ENCODE data around the gene LMO1.

The LMO1 gene

GRCh38 chr11:8207080-8208000, 56.3 kb downstream of the LMO1 start:
- Histone ChIP-seq H3K9me3 (ENCODE audit: insufficient read depth, low read depth, low read length) (no peaks in the 10 kb centered on the region), H2BK5ac (ENCODE audit: low read depth, low read length, poor library complexity) (no peak overlapping the region), H2AK5ac (ENCODE audit: low read length) (no peak overlapping the region), H3K23ac (ENCODE audit: low read length) (no peak overlapping the region), H3K27me3 (ENCODE audit: insufficient read depth, low read length) (no peaks in the 10 kb centered on the region), H2BK12ac (ENCODE audit: low read length) (no peak overlapping the region), H3K4ac (ENCODE audit: low read depth, low read length) (no peak overlapping the region), H2BK120ac (ENCODE audit: insufficient read depth, low read length, poor library complexity) (no peak overlapping the region), H3K4me1 (ENCODE audit: control insufficient read depth in 1 of 2, insufficient read depth in 2 of 2, low read length in 2 of 2) (peaks cover 3 to 5% of the 10 kb centered on the region in 2 experiments), H3K79me2 (ENCODE audit: control insufficient read depth, insufficient read depth, low read length, poor library complexity) (no peaks in the 10 kb centered on the region), H4K12ac (ENCODE audit: low read depth, low read length) (no peak overlapping the region), H3K27ac (ENCODE audit: low read depth, low read length) (no peak overlapping the region), H4K8ac (ENCODE audit: low read depth, low read length) (no peak overlapping the region), H3K18ac (ENCODE audit: low read length) (no peak overlapping the region), H3K4me2 (ENCODE audit: low read length) (no peak overlapping the region), H3K36me3 (ENCODE audit: control insufficient read depth in 1 of 2, insufficient read depth in 2 of 2, low read length in 2 of 2) (no peaks in the 10 kb centered on the region), H3K14ac (ENCODE audit: low read length) (no peak overlapping the region), H4K91ac (ENCODE audit: low read depth, low read length) (no peak overlapping the region), H2AFZ (ENCODE audit: insufficient read depth, low read length, poor library complexity) (no peak overlapping the region), H3K4me3 (ENCODE audit: low read depth, low read length) (no peak overlapping the region), H3K79me1 (ENCODE audit: low read length) (no peaks in the 10 kb centered on the region), H3K9ac (ENCODE audit: low read length) (no peak overlapping the region)
- no CpG with 5 or more reads among the region's 20 CpGs for WGBS (ENCODE audit: extremely low coverage, insufficient coverage, insufficient read length)
- no peak for DNase-seq

GRCh38 chr11:8206251-8207079, 57.2 kb downstream of the LMO1 start:
- Histone ChIP-seq H3K4ac (ENCODE audit: low read depth, low read length) (no peak overlapping the region), H4K91ac (ENCODE audit: low read depth, low read length) (no peak overlapping the region), H3K9ac (ENCODE audit: low read length) (no peak overlapping the region), H2AFZ (ENCODE audit: insufficient read depth, low read length, poor library complexity) (no peak overlapping the region), H3K36me3 (ENCODE audit: control insufficient read depth in 1 of 2, insufficient read depth in 2 of 2, low read length in 2 of 2) (no peaks in the 10 kb centered on the region), H4K12ac (ENCODE audit: low read depth, low read length) (no peak overlapping the region), H3K4me2 (ENCODE audit: low read length) (no peak overlapping the region), H2AK5ac (ENCODE audit: low read length) (no peak overlapping the region), H3K27ac (ENCODE audit: low read depth, low read length) (no peak overlapping the region), H3K18ac (ENCODE audit: low read length) (no peak overlapping the region), H2BK5ac (ENCODE audit: low read depth, low read length, poor library complexity) (no peak overlapping the region), H3K4me1 (ENCODE audit: control insufficient read depth in 1 of 2, insufficient read depth in 2 of 2, low read length in 2 of 2) (peaks cover 3 to 5% of the 10 kb centered on the region in 2 experiments), H4K8ac (ENCODE audit: low read depth, low read length) (no peak overlapping the region), H2BK120ac (ENCODE audit: insufficient read depth, low read length, poor library complexity) (no peak overlapping the region), H3K4me3 (ENCODE audit: low read depth, low read length) (no peak overlapping the region), H3K79me2 (ENCODE audit: control insufficient read depth, insufficient read depth, low read length, poor library complexity) (no peaks in the 10 kb centered on the region), H3K14ac (ENCODE audit: low read length) (no peak overlapping the region), H3K27me3 (ENCODE audit: insufficient read depth, low read length) (no peaks in the 10 kb centered on the region), H3K23ac (ENCODE audit: low read length) (no peak overlapping the region), H3K9me3 (ENCODE audit: insufficient read depth, low read depth, low read length) (no peaks in the 10 kb centered on the region), H3K79me1 (ENCODE audit: low read length) (no peaks in the 10 kb centered on the region), H2BK12ac (ENCODE audit: low read length) (no peak overlapping the region)
- DNase-seq, result peak; percentile 28 to 69
- WGBS (ENCODE audit: extremely low coverage, insufficient coverage, insufficient read length), result no CpG with 5 or more reads among the region's 31 CpGs

GRCh38 chr11:8205566-8205965, 58.1 kb downstream of the LMO1 start:
- H4K8ac ChIP-seq (ENCODE audit: low read depth, low read length), result no peak overlapping the region

GRCh38 chr11:8204596-8204995, 59.1 kb downstream of the LMO1 start:
- no peak overlapping the region for H3K4me3 ChIP-seq (ENCODE audit: low read depth, low read length)
- H4K8ac ChIP-seq (ENCODE audit: low read depth, low read length), result no peak overlapping the region
- no CpG with 5 or more reads among the region's 5 CpGs for WGBS (ENCODE audit: extremely low coverage, insufficient coverage, insufficient read length)
- H3K9ac ChIP-seq (ENCODE audit: low read length), result no peak overlapping the region
- H3K36me3 ChIP-seq (ENCODE audit: control insufficient read depth in 1 of 2, insufficient read depth in 2 of 2, low read length in 2 of 2), result no peaks in the 10 kb centered on the region
- no peaks in the 10 kb centered on the region for H3K9me3 ChIP-seq (ENCODE audit: insufficient read depth, low read depth, low read length)
- H3K14ac ChIP-seq (ENCODE audit: low read length), result no peak overlapping the region
- H3K23ac ChIP-seq (ENCODE audit: low read length), result no peak overlapping the region
- no peak overlapping the region for H4K91ac ChIP-seq (ENCODE audit: low read depth, low read length)
- no peak overlapping the region for H2BK5ac ChIP-seq (ENCODE audit: low read depth, low read length, poor library complexity)
- no peak overlapping the region for H2BK12ac ChIP-seq (ENCODE audit: low read length)
- H3K27me3 ChIP-seq (ENCODE audit: insufficient read depth, low read length), result no peaks in the 10 kb centered on the region
- peaks cover 3 to 5% of the 10 kb centered on the region in 2 experiments for H3K4me1 ChIP-seq (ENCODE audit: control insufficient read depth in 1 of 2, insufficient read depth in 2 of 2, low read length in 2 of 2)
- H3K79me1 ChIP-seq (ENCODE audit: low read length), result no peaks in the 10 kb centered on the region
- no peak overlapping the region for H3K4ac ChIP-seq (ENCODE audit: low read depth, low read length)
- no peak overlapping the region for H2AFZ ChIP-seq (ENCODE audit: insufficient read depth, low read length, poor library complexity)
- H3K18ac ChIP-seq (ENCODE audit: low read length), result no peak overlapping the region
- no peak overlapping the region for H2AK5ac ChIP-seq (ENCODE audit: low read length)
- H3K27ac ChIP-seq (ENCODE audit: low read depth, low read length), result no peak overlapping the region
- no peak for DNase-seq
- H4K12ac ChIP-seq (ENCODE audit: low read depth, low read length), result no peak overlapping the region
- no peak overlapping the region for H3K4me2 ChIP-seq (ENCODE audit: low read length)
- no peaks in the 10 kb centered on the region for H3K79me2 ChIP-seq (ENCODE audit: control insufficient read depth, insufficient read depth, low read length, poor library complexity)
- no peak overlapping the region for H2BK120ac ChIP-seq (ENCODE audit: insufficient read depth, low read length, poor library complexity)

More at GRCh38 chr11:8205566-8205965, 58.1 kb downstream of the LMO1 start:
- Histone ChIP-seq H3K9me3 (ENCODE audit: insufficient read depth, low read depth, low read length) (no peaks in the 10 kb centered on the region), H2AK5ac (ENCODE audit: low read length) (no peak overlapping the region), H3K18ac (ENCODE audit: low read length) (no peak overlapping the region), H3K23ac (ENCODE audit: low read length) (no peak overlapping the region), H3K9ac (ENCODE audit: low read length) (no peak overlapping the region), H3K27ac (ENCODE audit: low read depth, low read length) (no peak overlapping the region), H3K4me3 (ENCODE audit: low read depth, low read length) (no peak overlapping the region), H3K4me2 (ENCODE audit: low read length) (no peak overlapping the region), H4K12ac (ENCODE audit: low read depth, low read length) (no peak overlapping the region), H2AFZ (ENCODE audit: insufficient read depth, low read length, poor library complexity) (no peak overlapping the region), H3K79me1 (ENCODE audit: low read length) (no peaks in the 10 kb centered on the region), H3K36me3 (ENCODE audit: control insufficient read depth in 1 of 2, insufficient read depth in 2 of 2, low read length in 2 of 2) (no peaks in the 10 kb centered on the region), H3K27me3 (ENCODE audit: insufficient read depth, low read length) (no peaks in the 10 kb centered on the region), H2BK12ac (ENCODE audit: low read length) (no peak overlapping the region), H3K4me1 (ENCODE audit: control insufficient read depth in 1 of 2, insufficient read depth in 2 of 2, low read length in 2 of 2) (peaks cover 3 to 5% of the 10 kb centered on the region in 2 experiments), H4K91ac (ENCODE audit: low read depth, low read length) (no peak overlapping the region), H2BK5ac (ENCODE audit: low read depth, low read length, poor library complexity) (no peak overlapping the region), H3K4ac (ENCODE audit: low read depth, low read length) (no peak overlapping the region), H3K79me2 (ENCODE audit: control insufficient read depth, insufficient read depth, low read length, poor library complexity) (no peaks in the 10 kb centered on the region), H3K14ac (ENCODE audit: low read length) (no peak overlapping the region), H2BK120ac (ENCODE audit: insufficient read depth, low read length, poor library complexity) (no peak overlapping the region)
- no CpG with 5 or more reads among the region's 8 CpGs for WGBS (ENCODE audit: extremely low coverage, insufficient coverage, insufficient read length)
- DNase-seq, result no peak

Measured in trophoblast cell (in vitro differentiated cells and primary cell).